ENCODE results near the gene RPP25L. TPM values are rescaled to one million over a fixed set of nuclear protein-coding genes. Genes with fewer than 3 reads are reported as not detected.

The RPP25L gene
- total and polyA plus RNA-seq, 9 of the 15 experiments (the other 6 are each of a cell fraction or from before 2014, with no cell fraction given): 16.3 to 43.7 (median 29.0) TPM

DNA sequence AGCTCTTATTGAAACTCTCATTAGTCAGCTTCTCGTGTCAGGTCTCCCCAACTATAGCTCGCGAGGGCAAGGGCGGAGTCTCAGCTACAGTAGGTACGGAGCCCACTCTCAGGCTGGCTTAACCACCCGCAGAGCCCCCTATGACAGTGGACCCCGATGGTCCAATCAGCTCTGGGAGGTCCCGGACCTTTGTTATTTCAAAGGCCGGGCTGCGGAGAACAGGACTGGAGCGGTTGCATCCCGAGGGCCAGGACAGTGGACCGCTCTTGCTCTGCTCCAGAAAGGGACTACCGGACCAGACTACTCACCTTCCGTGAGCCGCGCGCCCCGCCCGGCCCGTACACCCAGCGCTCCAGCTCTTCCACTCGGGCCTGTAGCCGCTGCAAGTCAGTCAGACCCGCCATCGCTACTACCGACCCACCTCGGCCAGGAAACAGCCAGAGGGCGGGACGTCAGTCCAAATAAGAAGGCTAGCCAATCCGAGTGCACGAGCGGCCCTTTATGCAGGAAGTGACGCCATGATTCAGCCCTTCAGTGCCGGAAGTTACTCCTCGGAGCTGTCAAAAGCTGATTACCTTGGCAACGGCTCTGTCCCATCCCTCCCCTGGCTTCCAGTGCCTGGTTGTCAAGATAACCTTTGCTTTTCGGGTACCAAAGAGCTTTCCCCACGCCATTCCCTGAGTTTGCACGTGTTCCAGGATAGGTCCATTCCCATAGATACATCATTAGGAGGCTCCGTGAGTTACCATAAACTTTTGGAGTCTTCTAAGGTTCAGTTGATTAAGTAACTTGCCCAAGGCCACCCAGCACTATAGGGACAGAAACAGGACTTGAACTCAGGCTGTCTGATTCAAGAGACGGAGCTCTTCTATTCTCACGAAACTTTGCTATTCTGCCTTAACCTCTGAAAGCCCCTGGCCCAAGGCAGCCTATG is 8.4 kb upstream of the RPP25L start, which contains the start of gene DCTN3 (continued):
- no peak for TF ChIP-seq EZH2 (IDR thresholded peaks at IDR 0.05; ENCODE audit: borderline replicate concordance, low read depth, low read length)
- no peak for TF ChIP-seq ZFP30 (CRISPR knock-in tag; IDR thresholded peaks at IDR 0.05; ENCODE audit: borderline replicate concordance)
- no peak for TF ChIP-seq MIER1 (IDR thresholded peaks at IDR 0.05; ENCODE audit: low read depth)
- no peak for TF ChIP-seq PHB (CRISPR knock-in tag; IDR thresholded peaks at IDR 0.05)
- TF ChIP-seq CBX1 (IDR thresholded peaks at IDR 0.05; ENCODE audit: low read depth): no peak
- TF ChIP-seq, protein P1, sequence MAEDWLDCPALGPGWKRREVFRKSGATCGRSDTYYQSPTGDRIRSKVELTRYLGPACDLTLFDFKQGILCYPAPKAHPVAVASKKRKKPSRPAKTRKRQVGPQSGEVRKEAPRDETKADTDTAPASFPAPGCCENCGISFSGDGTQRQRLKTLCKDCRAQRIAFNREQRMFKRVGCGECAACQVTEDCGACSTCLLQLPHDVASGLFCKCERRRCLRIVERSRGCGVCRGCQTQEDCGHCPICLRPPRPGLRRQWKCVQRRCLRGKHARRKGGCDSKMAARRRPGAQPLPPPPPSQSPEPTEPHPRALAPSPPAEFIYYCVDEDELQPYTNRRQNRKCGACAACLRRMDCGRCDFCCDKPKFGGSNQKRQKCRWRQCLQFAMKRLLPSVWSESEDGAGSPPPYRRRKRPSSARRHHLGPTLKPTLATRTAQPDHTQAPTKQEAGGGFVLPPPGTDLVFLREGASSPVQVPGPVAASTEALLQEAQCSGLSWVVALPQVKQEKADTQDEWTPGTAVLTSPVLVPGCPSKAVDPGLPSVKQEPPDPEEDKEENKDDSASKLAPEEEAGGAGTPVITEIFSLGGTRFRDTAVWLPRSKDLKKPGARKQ (CRISPR knock-in tag; IDR thresholded peaks at IDR 0.05): no peak
- TF ChIP-seq, protein P2, sequence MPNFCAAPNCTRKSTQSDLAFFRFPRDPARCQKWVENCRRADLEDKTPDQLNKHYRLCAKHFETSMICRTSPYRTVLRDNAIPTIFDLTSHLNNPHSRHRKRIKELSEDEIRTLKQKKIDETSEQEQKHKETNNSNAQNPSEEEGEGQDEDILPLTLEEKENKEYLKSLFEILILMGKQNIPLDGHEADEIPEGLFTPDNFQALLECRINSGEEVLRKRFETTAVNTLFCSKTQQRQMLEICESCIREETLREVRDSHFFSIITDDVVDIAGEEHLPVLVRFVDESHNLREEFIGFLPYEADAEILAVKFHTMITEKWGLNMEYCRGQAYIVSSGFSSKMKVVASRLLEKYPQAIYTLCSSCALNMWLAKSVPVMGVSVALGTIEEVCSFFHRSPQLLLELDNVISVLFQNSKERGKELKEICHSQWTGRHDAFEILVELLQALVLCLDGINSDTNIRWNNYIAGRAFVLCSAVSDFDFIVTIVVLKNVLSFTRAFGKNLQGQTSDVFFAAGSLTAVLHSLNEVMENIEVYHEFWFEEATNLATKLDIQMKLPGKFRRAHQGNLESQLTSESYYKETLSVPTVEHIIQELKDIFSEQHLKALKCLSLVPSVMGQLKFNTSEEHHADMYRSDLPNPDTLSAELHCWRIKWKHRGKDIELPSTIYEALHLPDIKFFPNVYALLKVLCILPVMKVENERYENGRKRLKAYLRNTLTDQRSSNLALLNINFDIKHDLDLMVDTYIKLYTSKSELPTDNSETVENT (CRISPR knock-in tag; IDR thresholded peaks at IDR 0.05): no peak
- no peak for TF ChIP-seq MTA2 (IDR thresholded peaks at IDR 0.05; ENCODE audit: low read depth)
- TF ChIP-seq ZBTB8A (IDR thresholded peaks at IDR 0.05; ENCODE audit: partially characterized antibody): no peak
- TF ChIP-seq, protein P3, sequence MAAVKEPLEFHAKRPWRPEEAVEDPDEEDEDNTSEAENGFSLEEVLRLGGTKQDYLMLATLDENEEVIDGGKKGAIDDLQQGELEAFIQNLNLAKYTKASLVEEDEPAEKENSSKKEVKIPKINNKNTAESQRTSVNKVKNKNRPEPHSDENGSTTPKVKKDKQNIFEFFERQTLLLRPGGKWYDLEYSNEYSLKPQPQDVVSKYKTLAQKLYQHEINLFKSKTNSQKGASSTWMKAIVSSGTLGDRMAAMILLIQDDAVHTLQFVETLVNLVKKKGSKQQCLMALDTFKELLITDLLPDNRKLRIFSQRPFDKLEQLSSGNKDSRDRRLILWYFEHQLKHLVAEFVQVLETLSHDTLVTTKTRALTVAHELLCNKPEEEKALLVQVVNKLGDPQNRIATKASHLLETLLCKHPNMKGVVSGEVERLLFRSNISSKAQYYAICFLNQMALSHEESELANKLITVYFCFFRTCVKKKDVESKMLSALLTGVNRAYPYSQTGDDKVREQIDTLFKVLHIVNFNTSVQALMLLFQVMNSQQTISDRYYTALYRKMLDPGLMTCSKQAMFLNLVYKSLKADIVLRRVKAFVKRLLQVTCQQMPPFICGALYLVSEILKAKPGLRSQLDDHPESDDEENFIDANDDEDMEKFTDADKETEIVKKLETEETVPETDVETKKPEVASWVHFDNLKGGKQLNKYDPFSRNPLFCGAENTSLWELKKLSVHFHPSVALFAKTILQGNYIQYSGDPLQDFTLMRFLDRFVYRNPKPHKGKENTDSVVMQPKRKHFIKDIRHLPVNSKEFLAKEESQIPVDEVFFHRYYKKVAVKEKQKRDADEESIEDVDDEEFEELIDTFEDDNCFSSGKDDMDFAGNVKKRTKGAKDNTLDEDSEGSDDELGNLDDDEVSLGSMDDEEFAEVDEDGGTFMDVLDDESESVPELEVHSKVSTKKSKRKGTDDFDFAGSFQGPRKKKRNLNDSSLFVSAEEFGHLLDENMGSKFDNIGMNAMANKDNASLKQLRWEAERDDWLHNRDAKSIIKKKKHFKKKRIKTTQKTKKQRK (IDR thresholded peaks at IDR 0.05; ENCODE audit: borderline replicate concordance, low read depth, low read length): peak; percentile 39; the same call in 1 of the 2 replicates
- TF ChIP-seq CEBPB (tag; IDR thresholded peaks at IDR 0.05): no peak
- TF ChIP-seq MYNN (IDR thresholded peaks at IDR 0.05): no peak
- no peak for TF ChIP-seq MYNN (CRISPR knock-in tag; IDR thresholded peaks at IDR 0.05)
- TF ChIP-seq SMARCB1 (IDR thresholded peaks at IDR 0.05; ENCODE audit: insufficient read length, low read depth): no peak
- TF ChIP-seq ZNF12 (CRISPR knock-in tag; IDR thresholded peaks at IDR 0.05): no peak
- TF ChIP-seq, protein P4, sequence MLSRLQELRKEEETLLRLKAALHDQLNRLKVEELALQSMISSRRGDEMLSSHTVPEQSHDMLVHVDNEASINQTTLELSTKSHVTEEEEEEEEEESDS (CRISPR knock-in tag; IDR thresholded peaks at IDR 0.05): no peak
- no peak for TF ChIP-seq ZNF79 (CRISPR knock-in tag; IDR thresholded peaks at IDR 0.05; ENCODE audit: low read depth)
- TF ChIP-seq HLTF (IDR thresholded peaks at IDR 0.05): no peak
- TF ChIP-seq, protein P5, sequence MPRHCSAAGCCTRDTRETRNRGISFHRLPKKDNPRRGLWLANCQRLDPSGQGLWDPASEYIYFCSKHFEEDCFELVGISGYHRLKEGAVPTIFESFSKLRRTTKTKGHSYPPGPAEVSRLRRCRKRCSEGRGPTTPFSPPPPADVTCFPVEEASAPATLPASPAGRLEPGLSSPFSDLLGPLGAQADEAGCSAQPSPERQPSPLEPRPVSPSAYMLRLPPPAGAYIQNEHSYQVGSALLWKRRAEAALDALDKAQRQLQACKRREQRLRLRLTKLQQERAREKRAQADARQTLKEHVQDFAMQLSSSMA (CRISPR knock-in tag; IDR thresholded peaks at IDR 0.05): no peak
- TF ChIP-seq NR2F6 (CRISPR knock-in tag; IDR thresholded peaks at IDR 0.05): no peak
- TF ChIP-seq MCM7 (IDR thresholded peaks at IDR 0.05): no peak

Measured in K562 (cell line).